ENCODE results near the gene PLIN4. TPM values are rescaled to one million over a fixed set of nuclear protein-coding genes. Genes with fewer than 3 reads are reported as not detected.
A peak's percentile ranks its signal among the peaks of the same experiment; 100 is the strongest.

Gene PLIN4
- total and polyA plus RNA-seq, 2 experiments from 2014 or later: 0.42 to 0.81 TPM

- Histone ChIP-seq H3K9me3 (ENCODE audit: low read depth) (no peaks in the 10 kb centered on the region), H3K4me3 (no peak within 1 kb of the TSS), H3K4me1 (ENCODE audit: low read depth) (no peaks in the 10 kb centered on the region), H3K36me3 (peaks cover 13% of the 10 kb centered on the region), H3K27ac (no peak within 1 kb of the TSS), H3K27me3 (no peaks in the 10 kb centered on the region)
- no peak for TF ChIP-seq CTCF (IDR thresholded peaks at IDR 0.05; ENCODE audit: low read depth, low read length)
- DNase-seq (ENCODE audit: low read depth in 1 of 2, low spot score in 1 of 2): peak in 1 of 2 donors; percentile 57
These were observed 41.3 kb upstream of the PLIN4 start, which contains the start of gene SEMA6B for GRCh38 chr19:4559569-4559968. TSS of gene SEMA6B (minus strand) at chr19:4559684. CDS start at chr19:4558457, 1,227 bp downstream.

- no peak overlapping the region for H3K4me3 ChIP-seq
- no peak overlapping the region for H3K27ac ChIP-seq
- peak; percentile 34 to 50 for DNase-seq (ENCODE audit: low read depth in 1 of 2, low spot score in 1 of 2)
- H3K4me1 ChIP-seq (ENCODE audit: low read depth): no peaks in the 10 kb centered on the region
- no peaks in the 10 kb centered on the region for H3K27me3 ChIP-seq
- peak; percentile 97 for TF ChIP-seq CTCF (IDR thresholded peaks at IDR 0.05; ENCODE audit: low read depth, low read length)
- H3K36me3 ChIP-seq: peaks cover 19% of the 10 kb centered on the region
- no peaks in the 10 kb centered on the region for H3K9me3 ChIP-seq (ENCODE audit: low read depth)
These were observed 40.0 kb upstream of the PLIN4 start for GRCh38 chr19:4557971-4558941.

- H3K36me3 ChIP-seq: peaks cover 28% of the 10 kb centered on the region
- no peaks in the 10 kb centered on the region for H3K4me1 ChIP-seq (ENCODE audit: low read depth)
- peak; percentile 16 for TF ChIP-seq CTCF (IDR thresholded peaks at IDR 0.05; ENCODE audit: low read depth, low read length)
- no peaks in the 10 kb centered on the region for H3K9me3 ChIP-seq (ENCODE audit: low read depth)
- no peak overlapping the region for H3K4me3 ChIP-seq
- H3K27ac ChIP-seq: no peak overlapping the region
- no peak for DNase-seq (ENCODE audit: low read depth in 1 of 2, low spot score in 1 of 2)
- H3K27me3 ChIP-seq: no peaks in the 10 kb centered on the region
These were observed 39.1 kb upstream of the PLIN4 start for GRCh38 chr19:4557144-4557970.

- DNase-seq (ENCODE audit: low read depth in 1 of 2, low spot score in 1 of 2): peak; percentile 28 to 42
- H3K4me1 ChIP-seq (ENCODE audit: low read depth): no peaks in the 10 kb centered on the region
These were observed 38.4 kb upstream of the PLIN4 start for GRCh38 chr19:4556597-4557127.

More at GRCh38 chr19:4556597-4557127, 38.4 kb upstream of the PLIN4 start:
- Histone ChIP-seq H3K36me3 (peaks cover 33% of the 10 kb centered on the region), H3K27ac (no peak overlapping the region), H3K27me3 (no peaks in the 10 kb centered on the region), H3K9me3 (ENCODE audit: low read depth) (no peaks in the 10 kb centered on the region), H3K4me3 (no peak overlapping the region)
- TF ChIP-seq CTCF (IDR thresholded peaks at IDR 0.05; ENCODE audit: low read depth, low read length): no peak

Data from cardiac muscle cell (in vitro differentiated cells and primary cell).